Natural killer cell (primary cell): ENCODE data around the gene FUT8. TPM values are rescaled to one million over a fixed set of nuclear protein-coding genes. Genes with fewer than 3 reads are reported as not detected.

ENCODE experiments used
- ATAC-seq, 3 donors: fragments of 150-1000 bp in 2 of 3; fragments of 200-7000 bp in 1 of 3; cut with Tn5 transposase; 1 replicate in 1 of 3; 2 replicates in 2 of 3; pipeline ENCODE4 v1.10.0; 2021; ENCODE audit warnings: mild to moderate bottlenecking in 2 of 3, moderate library complexity in 2 of 3
- DNase-seq, 2 donors: peaks; one replicate each; pipeline versions ENCODE4 v3.0.0 to v3.0.0-alpha.2; 2013 to 2021; ENCODE audit warnings: mixed read lengths in 1 of 2
- H3K27ac ChIP-seq: one replicate; pipeline ENCODE4 v1.5.1; 2013; ENCODE audit warnings: mild to moderate bottlenecking, low read length
- H3K27me3 ChIP-seq: one replicate; pipeline ENCODE4 v1.6.1; 2013; ENCODE audit warnings: low read length; ENCODE audit not compliant: control insufficient read depth, insufficient read depth
- H3K36me3 ChIP-seq: one replicate; pipeline ENCODE4 v1.6.1; 2013; ENCODE audit warnings: low read length; ENCODE audit not compliant: control insufficient read depth, insufficient read depth
- H3K4me1 ChIP-seq: one replicate; pipeline ENCODE4 v1.6.1; 2013; ENCODE audit warnings: low read length; ENCODE audit not compliant: control insufficient read depth, insufficient read depth
- H3K4me3 ChIP-seq: one replicate; pipeline ENCODE4 v1.5.1; 2013; ENCODE audit warnings: low read length
- H3K9me3 ChIP-seq: one replicate; pipeline ENCODE4 v1.6.1; 2013; ENCODE audit warnings: low read length; ENCODE audit not compliant: control insufficient read depth, insufficient read depth
- H3K27ac Mint-ChIP-seq, 2 donors: one replicate each; pipeline ENCODE4 v1.8.0; 2022; ENCODE audit warnings: mild to moderate bottlenecking in 2 of 2, mixed read lengths in 2 of 2, moderate library complexity in 1 of 2
- H3K27me3 Mint-ChIP-seq, 2 donors: one replicate each; pipeline ENCODE4 v1.8.0; 2022; ENCODE audit warnings: low read depth in 2 of 2, mixed read lengths in 2 of 2
- H3K36me3 Mint-ChIP-seq: one replicate; pipeline ENCODE4 v1.8.0; 2022; ENCODE audit warnings: mixed read lengths
- H3K4me1 Mint-ChIP-seq, 2 donors: one replicate each; pipeline ENCODE4 v1.8.0; 2022; ENCODE audit warnings: mixed read lengths in 2 of 2
- H3K4me3 Mint-ChIP-seq: one replicate; pipeline ENCODE4 v1.8.0; 2022; ENCODE audit warnings: mild to moderate bottlenecking, moderate library complexity, mixed read lengths
- H3K9me3 Mint-ChIP-seq, 2 donors: one replicate each; pipeline ENCODE4 v1.8.0; 2022; ENCODE audit warnings: mixed read lengths in 2 of 2
- WGBS: methylation state at CpG from one replicate; pipeline ENCODE4 v1.1.7; 2013; ENCODE audit warnings: missing lambda C conversion rate; ENCODE audit not compliant: insufficient coverage; 5-methylcytosine and 5-hydroxymethylcytosine counted together
- intact Hi-C: fragments of 100-400 bp; cut with micrococcal nuclease; formaldehyde crosslinking; loops from one replicate; pipeline ENCODE4 v1.14.2; 2022
- total RNA-seq, 4 donors: library from RNA; stranded (reverse); fragments of 120-200 nt in 1 of 4; gene quantifications; one replicate each; pipeline versions ENCODE4 v1.2.3 to v1.2.4, GENCODE V29; 2013 to 2022
- TF ChIP-seq, protein P1 (sequence below): fragments of 200-600 bp; IDR thresholded peaks from one replicate; pipeline ENCODE4 v1.8.0; 2022; ENCODE audit warnings: antibody characterized with exemption

FUT8 gene
- total RNA-seq, 3 donors from 2014 or later (not counting 1 experiment from before 2014, with no cell fraction given), result 20.7 to 29.2 (median 21.2) TPM

DNA sequence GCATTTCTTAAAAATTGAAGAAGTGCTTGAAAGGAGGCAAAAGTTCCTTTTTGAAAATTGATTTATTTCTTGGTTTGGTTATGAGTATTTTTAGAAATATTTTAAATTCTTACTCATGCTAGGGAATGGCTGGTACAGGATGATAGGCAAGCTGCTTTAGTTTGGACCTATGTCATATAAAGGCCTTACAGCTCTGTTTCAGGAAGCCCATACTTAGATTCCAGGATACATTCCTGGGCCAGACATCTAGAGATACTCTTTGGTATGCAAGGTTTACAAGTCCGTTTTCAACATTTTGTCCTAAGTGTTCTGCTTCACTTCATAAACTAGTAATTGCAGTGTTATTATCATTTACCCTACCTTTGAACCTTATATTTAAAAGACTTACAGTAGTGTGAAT, 186.8 kb downstream of the FUT8 start:
- intact Hi-C loops, result no loop called here

GRCh38 chr14:65600742-65601141, 188.2 kb downstream of the FUT8 start:
- no peak overlapping the region for H3K4me3 Mint-ChIP-seq
- TF ChIP-seq, protein P1, sequence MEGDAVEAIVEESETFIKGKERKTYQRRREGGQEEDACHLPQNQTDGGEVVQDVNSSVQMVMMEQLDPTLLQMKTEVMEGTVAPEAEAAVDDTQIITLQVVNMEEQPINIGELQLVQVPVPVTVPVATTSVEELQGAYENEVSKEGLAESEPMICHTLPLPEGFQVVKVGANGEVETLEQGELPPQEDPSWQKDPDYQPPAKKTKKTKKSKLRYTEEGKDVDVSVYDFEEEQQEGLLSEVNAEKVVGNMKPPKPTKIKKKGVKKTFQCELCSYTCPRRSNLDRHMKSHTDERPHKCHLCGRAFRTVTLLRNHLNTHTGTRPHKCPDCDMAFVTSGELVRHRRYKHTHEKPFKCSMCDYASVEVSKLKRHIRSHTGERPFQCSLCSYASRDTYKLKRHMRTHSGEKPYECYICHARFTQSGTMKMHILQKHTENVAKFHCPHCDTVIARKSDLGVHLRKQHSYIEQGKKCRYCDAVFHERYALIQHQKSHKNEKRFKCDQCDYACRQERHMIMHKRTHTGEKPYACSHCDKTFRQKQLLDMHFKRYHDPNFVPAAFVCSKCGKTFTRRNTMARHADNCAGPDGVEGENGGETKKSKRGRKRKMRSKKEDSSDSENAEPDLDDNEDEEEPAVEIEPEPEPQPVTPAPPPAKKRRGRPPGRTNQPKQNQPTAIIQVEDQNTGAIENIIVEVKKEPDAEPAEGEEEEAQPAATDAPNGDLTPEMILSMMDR, result no peak

More for the DNA sequence above, 186.8 kb downstream of the FUT8 start:
- Histone ChIP-seq H3K4me3 (no peak overlapping the region), H3K36me3 (no peaks in the 10 kb centered on the region), H3K4me1 (no peaks in the 10 kb centered on the region), H3K27ac (no peak overlapping the region), H3K9me3 (no peaks in the 10 kb centered on the region), H3K27me3 (no peaks in the 10 kb centered on the region)
- no peak for ATAC-seq
- H3K4me3 Mint-ChIP-seq, result no peak overlapping the region
- H3K27me3 Mint-ChIP-seq, result no peaks in the 10 kb centered on the region
- no peak overlapping the region for H3K27ac Mint-ChIP-seq
- WGBS, result 86% methylated on average over 1 of the region's 1 CpG
- TF ChIP-seq, protein P1, result no peak
- H3K36me3 Mint-ChIP-seq, result no peaks in the 10 kb centered on the region
- peaks cover 0 to 5% of the 10 kb centered on the region in 2 donors for H3K4me1 Mint-ChIP-seq
- no peak for DNase-seq
- H3K9me3 Mint-ChIP-seq, result no peaks in the 10 kb centered on the region

DNA sequence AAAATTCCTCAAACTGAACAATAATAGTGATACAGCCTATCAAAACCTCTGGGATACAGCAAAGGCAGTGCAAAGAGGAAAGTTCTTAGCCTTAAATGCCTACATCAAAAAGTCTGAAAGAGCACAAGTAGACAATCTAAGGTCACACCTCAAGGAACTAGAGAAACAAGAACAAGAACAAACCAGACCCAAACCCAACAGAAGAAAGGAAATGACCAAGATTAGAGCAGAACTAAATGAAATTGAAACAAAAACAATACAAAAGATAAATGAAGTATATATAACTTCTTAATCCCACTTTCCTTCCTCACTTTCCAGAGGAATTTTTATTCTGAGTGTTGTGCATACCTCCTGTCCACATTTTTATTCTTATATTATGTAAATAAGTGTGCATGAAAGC, 192.0 kb downstream of the FUT8 start:
- Histone ChIP-seq H3K27me3 (no peaks in the 10 kb centered on the region), H3K9me3 (no peaks in the 10 kb centered on the region), H3K27ac (no peak overlapping the region), H3K4me3 (no peak overlapping the region), H3K4me1 (no peaks in the 10 kb centered on the region), H3K36me3 (no peaks in the 10 kb centered on the region)
- no peak for DNase-seq
- Mint-ChIP-seq H3K4me1 (peaks cover 0 to 5% of the 10 kb centered on the region in 2 donors), H3K36me3 (no peaks in the 10 kb centered on the region), H3K9me3 (no peaks in the 10 kb centered on the region), H3K4me3 (no peak overlapping the region), H3K27ac (no peak overlapping the region), H3K27me3 (no peaks in the 10 kb centered on the region)
- intact Hi-C loops, result loop anchor here (10.0 kb wide), 1 partner anchor 380 kb away; no protein-coding TSS in a partner anchor
- TF ChIP-seq, protein P1, result no peak
- ATAC-seq, result no peak

More at GRCh38 chr14:65600742-65601141, 188.2 kb downstream of the FUT8 start:
- Histone ChIP-seq H3K4me3 (no peak overlapping the region), H3K4me1 (no peaks in the 10 kb centered on the region), H3K27me3 (no peaks in the 10 kb centered on the region), H3K27ac (no peak overlapping the region), H3K9me3 (no peaks in the 10 kb centered on the region), H3K36me3 (no peaks in the 10 kb centered on the region)
- H3K9me3 Mint-ChIP-seq, result no peaks in the 10 kb centered on the region
- intact Hi-C loops, result loop anchor here (10.0 kb wide), 1 partner anchor 376 kb away; no protein-coding TSS in a partner anchor
- no peak for DNase-seq
- no peaks in the 10 kb centered on the region for H3K27me3 Mint-ChIP-seq
- no peak for ATAC-seq
- H3K4me1 Mint-ChIP-seq, result peaks cover 0 to 5% of the 10 kb centered on the region in 2 donors
- no peaks in the 10 kb centered on the region for H3K36me3 Mint-ChIP-seq
- H3K27ac Mint-ChIP-seq, result no peak overlapping the region
- 91% methylated on average over 1 of the region's 3 CpGs for WGBS

GRCh38 chr14:65604936-65605335, 192.4 kb downstream of the FUT8 start:
- no peaks in the 10 kb centered on the region for H3K36me3 Mint-ChIP-seq
- H3K27me3 Mint-ChIP-seq, result no peaks in the 10 kb centered on the region
- peaks cover 0 to 5% of the 10 kb centered on the region in 2 donors for H3K4me1 Mint-ChIP-seq
- DNase-seq (peak in 1 of 2 donors; percentile 6), ATAC-seq (no peak)
- H3K27ac Mint-ChIP-seq, result no peak overlapping the region
- Histone ChIP-seq H3K36me3 (no peaks in the 10 kb centered on the region), H3K4me1 (no peaks in the 10 kb centered on the region), H3K4me3 (no peak overlapping the region), H3K9me3 (no peaks in the 10 kb centered on the region), H3K27ac (no peak overlapping the region), H3K27me3 (no peaks in the 10 kb centered on the region)
- TF ChIP-seq, protein P1, result no peak
- no peak overlapping the region for H3K4me3 Mint-ChIP-seq
- no CpG with 5 or more reads among the region's 2 CpGs for WGBS
- H3K9me3 Mint-ChIP-seq, result no peaks in the 10 kb centered on the region
- intact Hi-C loops, result loop anchor here (10.0 kb wide), 1 partner anchor 380 kb away; no protein-coding TSS in a partner anchor
